ENCODE data around the gene LRRFIP1.
"Not testable (repeated sequence)": the region's sequence is repeated elsewhere in the genome, so short reads cannot be mapped to it uniquely, and the experiment has no call there.

LRRFIP1 gene

DNA sequence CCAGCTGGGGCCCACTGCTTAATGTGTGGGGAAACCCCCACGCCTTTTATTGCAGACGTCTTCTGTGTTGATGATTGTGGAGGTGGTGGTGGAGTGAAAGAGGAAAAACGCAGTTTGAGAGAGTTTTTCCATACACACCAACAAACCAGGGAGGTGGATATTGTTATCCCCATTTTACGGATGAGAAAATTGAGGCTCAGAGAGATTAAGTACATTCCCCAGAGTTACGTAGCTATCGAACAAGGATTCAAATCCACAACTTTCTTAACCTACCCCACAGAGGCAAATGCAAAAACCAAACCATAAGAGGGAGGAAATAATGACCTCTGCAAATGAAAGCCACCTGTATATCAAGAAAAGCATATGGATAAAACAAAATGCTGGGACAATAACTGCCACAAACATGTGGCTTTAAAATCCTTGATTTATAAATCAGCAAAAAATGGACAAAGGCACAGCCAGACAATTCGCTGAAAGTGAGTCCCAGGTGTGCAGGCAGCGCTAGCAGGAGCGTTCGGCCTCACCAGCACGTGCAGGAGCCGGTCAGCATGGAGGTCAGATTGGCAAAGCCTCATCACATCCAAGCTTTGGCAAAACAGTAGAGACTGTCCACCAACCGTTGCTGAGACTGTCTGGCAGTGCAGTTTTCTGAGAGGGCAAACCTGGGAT, 24.2 kb upstream of the LRRFIP1 start:
- no peak for ATAC-seq (replicated peaks)
- H3K27ac Mint-ChIP-seq, result peak overlapping the region; percentile 90 to 96
- H3K27me3 Mint-ChIP-seq, result peaks cover 7 to 9% of the 10 kb centered on the region in 2 donors
- H3K4me3 Mint-ChIP-seq, result peak overlapping the region; percentile 75 to 76
- no peaks in the 10 kb centered on the region for H3K9me3 Mint-ChIP-seq
- peaks cover 15 to 19% of the 10 kb centered on the region in 2 donors for H3K4me1 Mint-ChIP-seq (ENCODE audit: low read depth in 2 of 2)
- H3K36me3 Mint-ChIP-seq (ENCODE audit: insufficient read depth), result peaks cover 10% of the 10 kb centered on the region
- no peak for DNase-seq

DNA sequence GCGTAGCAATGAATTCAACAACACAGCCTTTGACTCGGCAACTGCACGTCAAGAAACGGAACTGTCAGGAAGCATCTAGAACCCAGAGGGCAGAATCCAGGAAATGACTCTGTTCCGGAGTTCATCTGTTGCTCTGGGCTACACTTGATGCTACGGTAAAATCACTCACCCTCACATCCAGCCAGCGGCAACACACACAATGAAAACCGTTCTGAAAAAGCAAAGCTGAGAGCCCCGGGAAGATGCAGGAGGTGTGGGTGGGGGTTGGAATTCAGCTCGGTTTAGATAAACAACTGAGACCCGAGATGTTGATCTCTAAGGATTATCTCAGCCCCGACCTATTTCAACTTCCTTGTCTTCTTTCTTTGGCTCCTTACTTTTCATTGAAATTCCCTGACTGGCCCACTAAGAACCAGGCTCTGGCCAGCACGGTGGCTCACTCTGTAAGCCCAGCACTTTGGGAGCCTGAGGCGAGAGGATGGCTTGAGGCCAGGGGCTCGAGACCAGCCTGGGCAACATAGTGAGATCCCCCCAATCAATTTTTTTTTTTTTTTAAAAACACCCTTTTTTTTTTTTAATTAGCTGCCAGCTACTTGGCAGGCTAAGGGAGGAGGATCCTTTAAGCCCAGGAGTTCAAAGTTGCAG, 23.5 kb upstream of the LRRFIP1 start:
- Mint-ChIP-seq H3K36me3 (ENCODE audit: insufficient read depth) (peaks cover 10% of the 10 kb centered on the region), H3K4me3 (peak overlapping the region; percentile 75 to 76), H3K27me3 (peaks cover 13 to 14% of the 10 kb centered on the region in 2 donors), H3K4me1 (ENCODE audit: low read depth in 2 of 2) (peaks cover 11 to 15% of the 10 kb centered on the region in 2 donors), H3K27ac (peak overlapping the region; percentile 90 to 96), H3K9me3 (no peaks in the 10 kb centered on the region)
- DNase-seq (peak; percentile 36 to 54 (median 45)), ATAC-seq (replicated peaks) (peak; percentile 100)

DNA sequence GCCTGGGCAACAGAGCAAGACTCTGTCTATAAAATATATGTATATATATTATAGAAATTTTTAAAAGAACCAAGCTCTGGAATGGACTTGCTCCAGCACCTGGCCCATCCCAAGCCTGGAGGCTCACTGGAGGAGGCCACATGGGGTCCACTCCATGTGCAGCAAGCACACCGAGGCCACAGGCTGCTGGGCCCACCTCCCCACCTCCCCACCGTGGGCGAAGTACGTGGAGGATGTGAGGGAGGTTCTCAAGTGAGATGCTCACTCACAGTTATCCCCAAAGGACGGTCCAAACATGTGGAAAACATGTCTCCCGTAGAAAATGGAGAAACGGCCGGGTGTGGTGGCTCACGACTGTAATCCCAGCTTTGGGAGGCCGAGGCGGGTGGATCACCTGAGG, 23.0 kb upstream of the LRRFIP1 start:
- Mint-ChIP-seq H3K36me3 (ENCODE audit: insufficient read depth) (peaks cover 10% of the 10 kb centered on the region), H3K9me3 (no peaks in the 10 kb centered on the region), H3K4me1 (ENCODE audit: low read depth in 2 of 2) (peaks cover 11 to 15% of the 10 kb centered on the region in 2 donors), H3K27me3 (peaks cover 19% of the 10 kb centered on the region in 2 donors), H3K27ac (peak overlapping the region; percentile 90 to 96), H3K4me3 (peak overlapping the region in 1 of 2 donors; percentile 75)
- DNase-seq (no peak), ATAC-seq (replicated peaks) (no peak)

DNA sequence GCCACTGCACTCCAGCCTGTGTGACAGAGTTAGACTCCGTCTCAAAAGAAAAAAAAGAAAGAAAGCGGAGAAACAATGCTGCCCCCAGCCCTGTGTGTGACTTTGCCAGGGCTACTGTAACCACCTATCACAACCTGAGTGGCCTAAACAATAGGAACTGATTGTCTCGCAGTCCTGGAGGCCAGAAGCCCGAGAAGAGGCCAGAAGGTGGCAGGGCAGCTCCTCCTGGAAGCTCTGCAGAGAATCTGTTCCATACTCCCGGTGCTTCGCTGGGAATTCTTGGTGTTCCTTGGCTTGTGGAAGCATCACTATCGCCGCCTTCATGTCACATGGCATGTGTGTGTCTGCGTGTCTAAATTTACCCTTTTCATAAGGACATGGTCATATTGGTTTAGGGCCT, 22.4 kb upstream of the LRRFIP1 start:
- no peak for ATAC-seq (replicated peaks)
- peaks cover 10% of the 10 kb centered on the region for H3K36me3 Mint-ChIP-seq (ENCODE audit: insufficient read depth)
- no peak overlapping the region for H3K4me3 Mint-ChIP-seq
- peak overlapping the region; percentile 73 to 96 for H3K27ac Mint-ChIP-seq
- DNase-seq, result no peak
- H3K4me1 Mint-ChIP-seq (ENCODE audit: low read depth in 2 of 2), result peaks cover 11 to 15% of the 10 kb centered on the region in 2 donors
- peaks cover 24 to 25% of the 10 kb centered on the region in 2 donors for H3K27me3 Mint-ChIP-seq
- H3K9me3 Mint-ChIP-seq, result no peaks in the 10 kb centered on the region

DNA sequence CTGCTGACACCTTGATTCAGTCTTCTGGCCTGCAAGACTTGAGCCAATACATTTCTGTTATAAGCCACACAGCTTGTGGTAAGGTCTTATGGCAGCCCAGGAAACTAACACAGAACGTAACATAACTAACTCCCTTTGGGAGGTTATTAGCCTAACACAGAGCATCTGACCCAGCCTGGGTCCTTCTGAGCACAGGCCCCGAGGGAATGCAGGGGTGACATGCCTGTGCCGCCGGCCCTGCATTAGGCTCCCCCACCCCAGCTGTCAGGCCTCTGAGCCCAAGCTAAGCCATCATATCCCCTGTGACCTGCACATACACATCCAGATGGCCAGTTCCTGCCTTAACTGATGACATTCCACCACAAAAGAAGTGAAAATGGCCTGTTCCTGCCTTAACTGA, 20.9 kb upstream of the LRRFIP1 start:
- H3K9me3 Mint-ChIP-seq; H3K27ac Mint-ChIP-seq; ATAC-seq (replicated peaks); H3K36me3 Mint-ChIP-seq (ENCODE audit: insufficient read depth); DNase-seq; H3K4me3 Mint-ChIP-seq: not testable (repeated sequence)
- Mint-ChIP-seq H3K4me1 (ENCODE audit: low read depth in 2 of 2) (peaks cover 11 to 15% of the 10 kb centered on the region in 2 donors), H3K27me3 (peaks cover 24 to 26% of the 10 kb centered on the region in 2 donors)

DNA sequence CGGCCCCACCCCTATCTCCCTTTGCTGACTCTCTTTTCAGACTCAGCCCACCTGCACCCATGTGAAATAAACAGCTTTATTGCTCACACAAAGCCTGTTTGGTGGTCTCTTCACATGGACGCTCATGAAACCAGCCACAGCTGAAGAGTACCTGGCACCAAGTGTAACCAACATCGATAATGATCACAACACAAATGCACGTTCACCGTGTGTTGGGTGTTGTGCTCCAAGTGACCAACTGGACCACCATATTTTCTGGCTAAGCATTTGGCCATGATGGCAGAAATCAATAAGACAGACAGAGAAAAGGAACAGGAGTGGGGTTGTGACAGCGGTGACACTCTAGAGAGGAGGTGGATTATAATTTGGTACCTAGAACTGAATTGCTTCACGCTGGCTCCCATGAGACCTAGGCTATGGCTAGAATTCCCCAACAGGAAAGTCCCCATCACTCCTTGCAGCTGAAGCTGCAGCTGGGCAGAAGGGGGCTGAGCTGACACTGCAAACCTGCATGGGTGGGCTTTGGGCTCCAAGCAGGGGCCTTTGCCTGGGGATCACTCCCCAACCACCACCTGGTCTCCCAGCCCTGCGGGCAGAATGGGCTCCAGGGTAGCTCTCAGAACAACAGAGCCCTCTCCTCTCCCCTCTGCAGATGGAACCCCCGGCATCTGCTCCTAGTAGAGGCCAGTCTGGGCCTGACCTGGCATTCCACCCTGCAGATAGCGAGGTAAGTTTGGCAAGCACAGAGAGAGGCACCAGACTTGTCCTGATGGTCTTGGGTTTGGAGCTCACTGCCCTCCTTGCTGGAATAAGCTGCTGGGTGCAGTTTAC, 14.6 kb upstream of the LRRFIP1 start:
- Mint-ChIP-seq H3K9me3 (no peaks in the 10 kb centered on the region), H3K27ac (no peak overlapping the region), H3K4me1 (ENCODE audit: low read depth in 2 of 2) (peaks cover 0 to 4% of the 10 kb centered on the region in 2 donors)

DNA sequence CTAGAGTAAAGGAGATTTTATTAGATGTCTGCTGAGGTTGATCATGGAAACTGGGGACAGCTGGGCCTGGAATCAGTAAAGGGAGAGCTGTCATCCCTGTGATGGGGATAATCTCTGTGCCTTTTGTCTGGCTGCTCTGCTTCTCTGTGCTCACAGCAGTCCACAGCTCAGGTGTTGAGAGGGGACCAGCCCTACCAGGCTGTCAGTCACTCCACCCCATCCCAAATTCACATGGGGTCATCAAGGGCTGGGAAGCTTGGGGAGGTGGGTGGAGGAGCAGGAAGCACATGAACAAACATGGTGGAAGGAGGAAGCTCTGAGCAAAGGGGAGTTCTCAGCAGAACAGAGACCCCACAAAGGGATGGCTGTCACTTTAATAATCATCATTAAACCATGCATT, 13.7 kb upstream of the LRRFIP1 start:
- no peak for ATAC-seq (replicated peaks)
- Mint-ChIP-seq H3K4me1 (ENCODE audit: low read depth in 2 of 2) (peaks cover 0 to 4% of the 10 kb centered on the region in 2 donors), H3K36me3 (ENCODE audit: insufficient read depth) (peaks cover 4% of the 10 kb centered on the region), H3K27ac (no peak overlapping the region), H3K9me3 (no peaks in the 10 kb centered on the region), H3K4me3 (no peak overlapping the region), H3K27me3 (peaks cover 11 to 14% of the 10 kb centered on the region in 2 donors)
- DNase-seq, result no peak

More for the DNA sequence above, 14.6 kb upstream of the LRRFIP1 start:
- H3K36me3 Mint-ChIP-seq (ENCODE audit: insufficient read depth), result peaks cover 4% of the 10 kb centered on the region
- peaks cover 19 to 23% of the 10 kb centered on the region in 2 donors for H3K27me3 Mint-ChIP-seq
- no peak overlapping the region for H3K4me3 Mint-ChIP-seq
- DNase-seq, result no peak
- no peak for ATAC-seq (replicated peaks)

DNA sequence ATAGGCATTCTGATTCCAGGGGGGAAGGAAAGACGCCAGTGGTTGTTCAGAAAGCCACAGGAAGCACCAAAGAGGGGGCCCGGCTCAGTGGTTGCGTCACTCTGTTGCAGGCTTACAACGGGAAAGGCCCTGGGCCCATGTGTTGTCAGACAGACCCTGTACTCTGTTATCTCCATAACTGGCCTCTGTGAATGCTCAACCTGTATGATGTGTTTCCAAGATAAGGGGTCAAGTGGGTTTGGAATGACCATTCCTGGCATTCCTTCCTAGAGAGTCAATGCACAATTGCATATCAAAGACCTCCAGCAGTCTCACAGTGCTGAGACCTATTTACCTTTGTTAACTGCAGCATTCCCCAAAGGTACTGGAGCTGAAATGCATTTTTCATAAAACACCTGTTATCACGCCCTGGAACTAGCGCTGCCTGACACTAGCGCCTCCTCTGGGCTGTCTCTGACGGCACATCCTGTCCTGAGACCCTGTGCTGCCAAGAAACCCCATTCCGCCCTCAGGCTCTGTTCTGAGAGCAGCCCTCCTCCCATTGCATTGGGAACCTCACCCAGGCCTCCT, 13.2 kb upstream of the LRRFIP1 start:
- Mint-ChIP-seq H3K4me3 (no peak overlapping the region), H3K27me3 (peaks cover 7 to 8% of the 10 kb centered on the region in 2 donors), H3K4me1 (ENCODE audit: low read depth in 2 of 2) (peaks cover 0 to 4% of the 10 kb centered on the region in 2 donors), H3K27ac (no peak overlapping the region), H3K36me3 (ENCODE audit: insufficient read depth) (peaks cover 4% of the 10 kb centered on the region), H3K9me3 (no peaks in the 10 kb centered on the region)
- no peak for ATAC-seq (replicated peaks)
- no peak for DNase-seq

DNA sequence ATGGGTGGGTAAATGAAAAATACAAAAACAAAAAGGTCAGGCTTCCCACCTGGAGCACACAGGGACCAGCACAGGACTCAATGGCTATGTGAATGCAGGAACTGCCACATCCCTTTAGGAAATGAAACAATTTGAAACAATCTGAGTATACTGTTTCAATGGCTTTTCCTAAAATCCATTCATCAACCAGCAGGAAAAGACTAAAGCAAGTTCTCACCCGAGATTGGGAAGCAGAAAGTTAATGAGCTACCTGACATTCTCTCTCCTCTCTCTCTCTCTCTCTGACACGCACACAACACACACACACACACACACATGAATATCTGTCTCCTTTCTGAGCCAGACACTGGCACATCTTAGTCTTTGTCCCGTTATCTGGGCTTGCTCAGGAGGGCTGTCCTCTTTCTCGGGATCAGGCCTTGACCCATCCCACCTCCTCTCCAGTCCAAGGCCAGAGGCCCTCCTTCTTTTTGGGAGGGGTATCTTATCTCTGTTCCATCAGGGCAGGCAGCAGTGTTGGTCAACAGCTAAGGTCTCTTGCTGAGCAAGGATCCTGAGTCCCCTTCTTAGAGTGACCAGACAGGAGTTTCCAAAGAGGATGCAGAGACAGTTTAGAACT, 11.6 kb upstream of the LRRFIP1 start:
- no peak overlapping the region for H3K27ac Mint-ChIP-seq
- H3K4me3 Mint-ChIP-seq, result no peak overlapping the region
- peaks cover 4% of the 10 kb centered on the region for H3K36me3 Mint-ChIP-seq (ENCODE audit: insufficient read depth)
- no peaks in the 10 kb centered on the region for H3K9me3 Mint-ChIP-seq
- ATAC-seq (replicated peaks), result no peak
- no peak for DNase-seq
- no peaks in the 10 kb centered on the region for H3K27me3 Mint-ChIP-seq
- H3K4me1 Mint-ChIP-seq (ENCODE audit: low read depth in 2 of 2), result peaks cover 0 to 4% of the 10 kb centered on the region in 2 donors

DNA sequence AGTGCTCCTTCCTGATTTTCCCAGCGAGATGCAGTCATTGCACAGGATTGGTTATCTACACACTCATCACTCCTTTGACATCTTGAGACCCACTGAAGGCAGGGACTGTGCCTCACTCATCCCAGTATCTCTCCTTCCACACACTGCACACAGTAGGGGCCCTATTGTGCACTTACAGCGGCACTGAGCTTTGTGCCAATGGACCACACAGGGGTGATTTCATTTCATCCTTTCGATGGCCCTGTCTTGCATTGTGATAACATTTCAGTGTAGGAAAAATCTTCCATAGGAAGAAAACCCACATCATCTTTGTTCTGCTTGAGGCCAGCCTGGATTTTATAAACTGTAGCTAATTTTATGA, 11.0 kb upstream of the LRRFIP1 start:
- no peak for ATAC-seq (replicated peaks)
- peaks cover 4% of the 10 kb centered on the region for H3K36me3 Mint-ChIP-seq (ENCODE audit: insufficient read depth)
- DNase-seq, result no peak
- no peak overlapping the region for H3K27ac Mint-ChIP-seq
- H3K27me3 Mint-ChIP-seq, result no peaks in the 10 kb centered on the region
- no peaks in the 10 kb centered on the region for H3K9me3 Mint-ChIP-seq
- H3K4me1 Mint-ChIP-seq (ENCODE audit: low read depth in 2 of 2), result peaks cover 0 to 4% of the 10 kb centered on the region in 2 donors
- H3K4me3 Mint-ChIP-seq, result no peak overlapping the region

DNA sequence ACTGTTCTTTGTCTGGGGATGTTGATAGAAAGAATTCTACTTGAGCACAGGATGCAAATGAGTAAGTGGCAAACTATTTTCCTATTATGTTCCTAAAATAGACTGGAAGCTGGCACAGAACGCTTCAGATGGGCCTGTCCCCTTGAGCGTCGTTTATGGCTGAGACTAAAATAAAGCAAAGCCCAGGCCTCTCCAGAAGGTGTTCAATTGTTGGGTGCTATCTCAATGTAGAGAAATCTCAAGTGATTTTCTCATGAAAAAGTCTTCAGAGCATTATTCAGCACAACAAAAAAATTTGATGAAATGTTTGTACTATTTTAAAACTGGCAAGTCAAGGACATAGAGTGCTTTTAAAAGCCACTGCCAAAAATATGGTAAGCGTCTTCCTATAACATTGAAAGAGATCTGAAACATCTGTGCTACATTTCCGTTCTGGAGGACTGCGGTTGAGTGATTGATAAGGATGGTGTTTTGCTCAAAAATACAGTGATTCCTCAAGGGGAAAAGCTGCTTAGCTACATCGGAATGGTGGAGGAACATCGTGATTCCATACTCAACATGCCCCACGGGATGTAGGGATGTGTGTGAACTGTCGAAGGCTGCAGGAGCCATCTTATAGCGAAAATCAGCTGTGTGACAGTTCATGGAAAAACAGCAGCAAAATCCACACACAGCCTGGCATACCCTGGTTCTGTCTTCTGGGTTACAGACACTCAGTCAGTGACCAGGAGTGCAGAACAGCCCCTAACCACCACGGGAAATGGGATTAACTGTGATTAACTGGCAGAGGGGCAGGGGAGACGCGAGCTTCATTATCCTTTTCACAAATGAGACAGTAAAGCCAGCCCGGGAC, 10.4 kb upstream of the LRRFIP1 start:
- no peak overlapping the region for H3K4me3 Mint-ChIP-seq
- H3K27ac Mint-ChIP-seq, result no peak overlapping the region
- no peaks in the 10 kb centered on the region for H3K9me3 Mint-ChIP-seq
- DNase-seq (no peak), ATAC-seq (replicated peaks) (no peak)
- peaks cover 4% of the 10 kb centered on the region for H3K36me3 Mint-ChIP-seq (ENCODE audit: insufficient read depth)
- peaks cover 0 to 4% of the 10 kb centered on the region in 2 donors for H3K4me1 Mint-ChIP-seq (ENCODE audit: low read depth in 2 of 2)
- no peaks in the 10 kb centered on the region for H3K27me3 Mint-ChIP-seq

DNA sequence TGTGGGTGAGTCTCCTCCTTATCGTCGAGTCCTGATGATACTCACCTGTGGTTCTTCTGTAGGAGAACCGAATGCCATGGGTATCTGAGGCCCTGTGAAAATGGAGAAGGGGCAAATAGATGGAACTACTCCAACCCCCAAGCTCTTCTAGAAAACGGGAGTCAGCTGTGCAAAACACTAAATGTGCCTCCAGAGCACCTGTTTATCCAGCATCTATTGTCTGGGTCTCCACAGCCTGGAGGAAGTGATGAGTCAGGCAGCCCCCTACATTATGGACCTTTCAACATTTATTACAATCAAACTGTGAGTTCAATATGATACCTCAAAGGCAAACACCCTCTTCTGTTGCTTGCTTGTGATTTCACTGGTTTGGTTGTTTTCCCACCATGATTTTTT, 9.8 kb upstream of the LRRFIP1 start:
- H3K27ac Mint-ChIP-seq, result no peak overlapping the region
- peaks cover 4% of the 10 kb centered on the region for H3K36me3 Mint-ChIP-seq (ENCODE audit: insufficient read depth)
- no peaks in the 10 kb centered on the region for H3K27me3 Mint-ChIP-seq
- H3K4me3 Mint-ChIP-seq, result no peak overlapping the region
- no peak for ATAC-seq (replicated peaks)
- H3K4me1 Mint-ChIP-seq (ENCODE audit: low read depth in 2 of 2), result peaks cover 0 to 4% of the 10 kb centered on the region in 2 donors
- H3K9me3 Mint-ChIP-seq, result no peaks in the 10 kb centered on the region
- DNase-seq, result no peak
